CD8-positive, alpha-beta memory T cell (primary cell): ENCODE data around the gene POLR1A. TPM values are rescaled to one million over a fixed set of nuclear protein-coding genes. Genes with fewer than 3 reads are reported as not detected.
A peak's percentile ranks its signal among the peaks of the same experiment; 100 is the strongest.
"Not testable (repeated sequence)": the region's sequence is repeated elsewhere in the genome, so short reads cannot be mapped to it uniquely, and the experiment has no call there.

Experiments
- CTCF ChIA-PET: fragments of 350-600 bp; sonication (Branson Sonifier 250); formaldehyde crosslinking; loops from one replicate; lab custom pipeline; 2021; ENCODE audit warnings: antibody characterized with exemption; lab: Charles Lee
- POLR2A ChIA-PET: fragments of 350-600 bp; sonication (Branson Sonifier 250); formaldehyde crosslinking; loops from one replicate; lab custom pipeline; 2021; ENCODE audit warnings: antibody characterized with exemption; lab: Charles Lee
- DNase-seq, 5 donors: peaks; one replicate each; pipeline versions ENCODE4 v3.0.0 to v3.0.0-alpha.2; 2020 to 2022; ENCODE audit warnings: mixed read lengths in 1 of 5
- H3K27ac ChIP-seq: one replicate; pipeline ENCODE4 v1.7.0; 2013; ENCODE audit warnings: low read depth, mild to moderate bottlenecking, low read length, moderate library complexity
- H3K27me3 ChIP-seq: 2 replicates; pipeline ENCODE4 v1.7.0; 2013; ENCODE audit warnings: low read length, mild to moderate bottlenecking; ENCODE audit not compliant: insufficient read depth, poor library complexity, severe bottlenecking
- H3K36me3 ChIP-seq: 2 replicates; pipeline ENCODE4 v1.7.0; 2013; ENCODE audit warnings: mild to moderate bottlenecking, low read length, moderate library complexity; ENCODE audit not compliant: insufficient read depth
- H3K4me1 ChIP-seq: 2 replicates; pipeline ENCODE4 v1.7.0; 2013; ENCODE audit warnings: mild to moderate bottlenecking, low read length, moderate library complexity; ENCODE audit not compliant: insufficient read depth
- H3K4me3 ChIP-seq: 2 replicates; pipeline ENCODE4 v1.7.0; 2013; ENCODE audit warnings: mild to moderate bottlenecking, low read length
- H3K9me3 ChIP-seq: 2 replicates; pipeline ENCODE4 v1.7.0; 2013; ENCODE audit warnings: mild to moderate bottlenecking, low read length
- H3K27ac Mint-ChIP-seq, 8 donors: one replicate each; pipeline ENCODE4 v1.8.0; 2020 to 2021; ENCODE audit warnings: mixed read lengths in 8 of 8, mild to moderate bottlenecking in 6 of 8, inconsistent platforms in 3 of 8, moderate library complexity in 3 of 8
- H3K27me3 Mint-ChIP-seq, 2 donors: one replicate each; pipeline ENCODE4 v1.8.0; 2020 to 2021; ENCODE audit warnings: mixed read lengths in 2 of 2, mild to moderate bottlenecking in 1 of 2, moderate library complexity in 1 of 2
- H3K36me3 Mint-ChIP-seq, 3 donors: one replicate each; pipeline ENCODE4 v1.8.0; 2020 to 2021; ENCODE audit warnings: mixed read lengths in 3 of 3, inconsistent platforms in 1 of 3, mild to moderate bottlenecking in 1 of 3
- H3K4me1 Mint-ChIP-seq, 3 donors: one replicate each; pipeline ENCODE4 v1.8.0; 2020 to 2021; ENCODE audit warnings: mixed read lengths in 3 of 3, inconsistent platforms in 1 of 3, mild to moderate bottlenecking in 1 of 3
- H3K4me3 Mint-ChIP-seq, 7 donors: one replicate each; pipeline ENCODE4 v1.8.0; 2020 to 2021; ENCODE audit warnings: mixed read lengths in 7 of 7, mild to moderate bottlenecking in 6 of 7, moderate library complexity in 4 of 7, inconsistent platforms in 2 of 7
- H3K9me3 Mint-ChIP-seq, 5 donors: one replicate each; pipeline ENCODE4 v1.8.0; 2020 to 2022; ENCODE audit warnings: mixed read lengths in 5 of 5, mild to moderate bottlenecking in 3 of 5, moderate library complexity in 2 of 5, inconsistent platforms in 1 of 5
- polyA plus RNA-seq: library from polyadenylated mRNA; unstranded; fragments of 300-500 nt; fragmentation: Illumina TruSeq; gene quantifications from one replicate; pipeline ENCODE4 v1.2.3, GENCODE V29; 2021
- total RNA-seq, 2 experiments: library from RNA; stranded (reverse); gene quantifications; one replicate each; pipeline ENCODE4 v1.2.3, GENCODE V29; 2021

Gene POLR1A
- total and polyA plus RNA-seq, 3 experiments from 2014 or later, result 4.8 to 63.3 (median 60.3) TPM

- Histone ChIP-seq H3K27me3 (no peaks in the 10 kb centered on the region), H3K4me1 (peaks cover 51% of the 10 kb centered on the region), H3K4me3 (no peak overlapping the region), H3K9me3 (no peaks in the 10 kb centered on the region), H3K36me3 (no peaks in the 10 kb centered on the region), H3K27ac (peak overlapping the region; percentile 52)
- POLR2A ChIA-PET, result interaction anchor here (0.7 kb wide), 1 partner anchor 569 kb away, joined by 3 read pairs; the partner anchor contains the start of gene CHMP3
- Mint-ChIP-seq H3K4me1 (peaks cover 44 to 57% (median 46%) of the 10 kb centered on the region in 3 donors), H3K36me3 (no peaks in the 10 kb centered on the region), H3K27me3 (no peaks in the 10 kb centered on the region), H3K4me3 (peak overlapping the region in 6 of 7 donors; percentile 49 to 76 (median 68)), H3K9me3 (no peaks in the 10 kb centered on the region), H3K27ac (peak overlapping the region; percentile 29 to 88 (median 76))
- CTCF ChIA-PET, result interaction anchor here (1.5 to 3.3 kb wide), 3 partner anchors 43 to 167 kb away, joined by 3 to 13 read pairs (median 5); partner anchors contain the start of gene ST3GAL5
- no peak for DNase-seq
These were observed 111.3 kb downstream of the POLR1A start for GRCh38 chr2:85994421-85994777.

GRCh38 chr2:85992611-85993010 lies 113.1 kb downstream of the POLR1A start:
- ChIA-PET CTCF (interaction anchor here (1.5 to 3.3 kb wide), 2 partner anchors 104 to 165 kb away, joined by 3 to 13 read pairs; partner anchors contain the start of gene ST3GAL5), POLR2A (no interaction called here)

GRCh38 chr2:85992053-85992452 lies 113.6 kb downstream of the POLR1A start:
- H3K4me3 Mint-ChIP-seq, H3K9me3 ChIP-seq, H3K36me3 Mint-ChIP-seq, H3K27ac Mint-ChIP-seq, H3K4me3 ChIP-seq, DNase-seq, H3K27me3 ChIP-seq, H3K9me3 Mint-ChIP-seq, H3K27me3 Mint-ChIP-seq, POLR2A ChIA-PET, H3K36me3 ChIP-seq, H3K27ac ChIP-seq: not testable (repeated sequence)
- peaks cover 27 to 34% (median 29%) of the 10 kb centered on the region in 3 donors for H3K4me1 Mint-ChIP-seq
- CTCF ChIA-PET, result interaction anchor here (1.5 to 3.3 kb wide), 2 partner anchors 104 to 164 kb away, joined by 3 to 13 read pairs; partner anchors contain the start of gene ST3GAL5
- peaks cover 31% of the 10 kb centered on the region for H3K4me1 ChIP-seq

More at GRCh38 chr2:85992611-85993010, 113.1 kb downstream of the POLR1A start:
- no peak overlapping the region for H3K4me3 ChIP-seq
- no peak overlapping the region for H3K27ac Mint-ChIP-seq
- H3K4me1 Mint-ChIP-seq, result peaks cover 30 to 39% (median 33%) of the 10 kb centered on the region in 3 donors
- H3K9me3 ChIP-seq, result no peaks in the 10 kb centered on the region
- no peak for DNase-seq
- no peaks in the 10 kb centered on the region for H3K27me3 ChIP-seq
- H3K9me3 Mint-ChIP-seq, result no peaks in the 10 kb centered on the region
- no peak overlapping the region for H3K4me3 Mint-ChIP-seq
- H3K27me3 Mint-ChIP-seq, result no peaks in the 10 kb centered on the region
- H3K4me1 ChIP-seq, result peaks cover 34% of the 10 kb centered on the region
- no peak overlapping the region for H3K27ac ChIP-seq
- no peaks in the 10 kb centered on the region for H3K36me3 ChIP-seq
- no peaks in the 10 kb centered on the region for H3K36me3 Mint-ChIP-seq

- Histone ChIP-seq H3K4me1 (peaks cover 15% of the 10 kb centered on the region), H3K27ac (no peak overlapping the region), H3K9me3 (no peaks in the 10 kb centered on the region), H3K4me3 (no peak overlapping the region), H3K36me3 (no peaks in the 10 kb centered on the region), H3K27me3 (no peaks in the 10 kb centered on the region)
- CTCF ChIA-PET, result interaction anchor here (0.7 kb wide), 1 partner anchor 51 kb away, joined by 3 read pairs; no protein-coding TSS in a partner anchor
- H3K9me3 Mint-ChIP-seq, result no peaks in the 10 kb centered on the region
- POLR2A ChIA-PET, result no interaction called here
- H3K27me3 Mint-ChIP-seq, result no peaks in the 10 kb centered on the region
- no peak overlapping the region for H3K4me3 Mint-ChIP-seq
- no peak for DNase-seq
- H3K36me3 Mint-ChIP-seq, result no peaks in the 10 kb centered on the region
- H3K27ac Mint-ChIP-seq, result no peak overlapping the region
- peaks cover 16 to 20% (median 16%) of the 10 kb centered on the region in 3 donors for H3K4me1 Mint-ChIP-seq
These were observed 115.6 kb downstream of the POLR1A start for GRCh38 chr2:85990084-85990483.

- ChIA-PET CTCF (no interaction called here), POLR2A (no interaction called here)
- Mint-ChIP-seq H3K27me3 (no peaks in the 10 kb centered on the region), H3K9me3 (no peaks in the 10 kb centered on the region), H3K4me1 (peaks cover 9 to 13% (median 10%) of the 10 kb centered on the region in 3 donors), H3K4me3 (no peak overlapping the region), H3K27ac (no peak overlapping the region), H3K36me3 (no peaks in the 10 kb centered on the region)
- no peak for DNase-seq
- no peaks in the 10 kb centered on the region for H3K9me3 ChIP-seq
- no peak overlapping the region for H3K27ac ChIP-seq
- no peaks in the 10 kb centered on the region for H3K36me3 ChIP-seq
- peaks cover 8% of the 10 kb centered on the region for H3K4me1 ChIP-seq
- no peak overlapping the region for H3K4me3 ChIP-seq
- no peaks in the 10 kb centered on the region for H3K27me3 ChIP-seq
These were observed 116.3 kb downstream of the POLR1A start for GRCh38 chr2:85989288-85989865.

- H3K4me3 ChIP-seq, result no peak overlapping the region
- H3K4me1 ChIP-seq, result peaks cover 3% of the 10 kb centered on the region
- CTCF ChIA-PET, result no interaction called here
- Mint-ChIP-seq H3K4me3 (no peak overlapping the region), H3K27me3 (no peaks in the 10 kb centered on the region), H3K27ac (no peak overlapping the region), H3K4me1 (peaks cover 4 to 8% (median 5%) of the 10 kb centered on the region in 3 donors), H3K9me3 (no peaks in the 10 kb centered on the region), H3K36me3 (no peaks in the 10 kb centered on the region)
- H3K27ac ChIP-seq, result no peak overlapping the region
- no peak for DNase-seq
- H3K36me3 ChIP-seq, result no peaks in the 10 kb centered on the region
- POLR2A ChIA-PET, result no interaction called here
- no peaks in the 10 kb centered on the region for H3K9me3 ChIP-seq
- no peaks in the 10 kb centered on the region for H3K27me3 ChIP-seq
These were observed 116.8 kb downstream of the POLR1A start for GRCh38 chr2:85988914-85989270.

GRCh38 chr2:85988175-85988913 lies 117.3 kb downstream of the POLR1A start:
- POLR2A ChIA-PET, result no interaction called here
- DNase-seq, result no peak
- peak overlapping the region in 2 of 8 donors; percentile 5 to 48 for H3K27ac Mint-ChIP-seq
- no peaks in the 10 kb centered on the region for H3K27me3 Mint-ChIP-seq
- Histone ChIP-seq H3K9me3 (no peaks in the 10 kb centered on the region), H3K27me3 (no peaks in the 10 kb centered on the region), H3K4me1 (no peaks in the 10 kb centered on the region), H3K36me3 (no peaks in the 10 kb centered on the region), H3K27ac (no peak overlapping the region), H3K4me3 (no peak overlapping the region)
- CTCF ChIA-PET, result no interaction called here
- H3K9me3 Mint-ChIP-seq, result no peaks in the 10 kb centered on the region
- no peaks in the 10 kb centered on the region for H3K36me3 Mint-ChIP-seq
- peaks cover 0 to 4% (median 2%) of the 10 kb centered on the region in 3 donors for H3K4me1 Mint-ChIP-seq
- no peak overlapping the region for H3K4me3 Mint-ChIP-seq
